Smooth muscle cell (in vitro differentiated cells): ENCODE results near the gene NKX2-2. TPM values are rescaled to one million over a fixed set of nuclear protein-coding genes. Genes with fewer than 3 reads are reported as not detected.

Source experiments
- DNase-seq: peaks from one replicate; lab custom pipeline; 2025; ENCODE audit not compliant: unreplicated experiment; lab: John Stamatoyannopoulos, UW
- H2AFZ ChIP-seq: fragments of 200-600 bp; sonication (generic); 2 replicates; pipeline ENCODE4 v1.6.0; 2016; ENCODE audit warnings: antibody characterized with exemption, low read depth, mild to moderate bottlenecking
- H3F3A ChIP-seq: fragments of 200-600 bp; sonication (generic); 2 replicates; pipeline ENCODE4 v1.6.0; 2017; ENCODE audit warnings: antibody characterized with exemption, low read depth
- H3K27ac ChIP-seq: fragments of 200-600 bp; sonication (generic); 2 replicates; pipeline ENCODE4 v1.5.1; 2016; ENCODE audit warnings: low read depth, mild to moderate bottlenecking
- H3K27me3 ChIP-seq: fragments of 200-600 bp; sonication (generic); 2 replicates; pipeline ENCODE4 v1.6.1; 2016; ENCODE audit warnings: low read depth, mild to moderate bottlenecking
- H3K36me3 ChIP-seq: fragments of 200-600 bp; sonication (generic); 2 replicates; pipeline ENCODE4 v1.5.1; 2016; ENCODE audit warnings: low read depth
- H3K4me1 ChIP-seq: fragments of 200-600 bp; sonication (generic); 2 replicates; pipeline ENCODE4 v1.5.1; 2016; ENCODE audit warnings: low read depth
- H3K4me2 ChIP-seq: fragments of 200-600 bp; sonication (generic); 2 replicates; pipeline ENCODE4 v1.6.0; 2016; ENCODE audit warnings: mild to moderate bottlenecking
- H3K4me3 ChIP-seq: fragments of 200-600 bp; sonication (generic); 2 replicates; pipeline ENCODE4 v1.5.1; 2016; ENCODE audit warnings: mild to moderate bottlenecking
- H3K79me2 ChIP-seq: fragments of 200-600 bp; sonication (generic); 2 replicates; pipeline ENCODE4 v1.6.0; 2016; ENCODE audit warnings: low read depth, mild to moderate bottlenecking
- H3K9ac ChIP-seq: fragments of 200-600 bp; sonication (generic); 2 replicates; pipeline ENCODE4 v1.6.0; 2016; ENCODE audit warnings: low read depth
- H3K9me3 ChIP-seq: fragments of 200-600 bp; sonication (generic); replicated peaks from 2 replicates; pipeline ENCODE4 v1.5.1; 2016; ENCODE audit warnings: low read depth
- H4K20me1 ChIP-seq: fragments of 200-600 bp; sonication (generic); 2 replicates; pipeline ENCODE4 v1.6.0; 2016; ENCODE audit warnings: low read depth
- CTCF ChIP-seq: fragments of 200-600 bp; sonication (generic); IDR thresholded peaks from 2 replicates; pipeline ENCODE4 v1.5.1; 2017; ENCODE audit warnings: borderline replicate concordance, mild to moderate bottlenecking, antibody characterized with exemption; ENCODE audit not compliant: insufficient read depth, poor library complexity, severe bottlenecking
- WGBS: methylation state at CpG from one replicate; pipeline ENCODE4 v1.1.7; 2016; ENCODE audit warnings: low lambda C conversion rate; 5-methylcytosine and 5-hydroxymethylcytosine counted together
- polyA plus RNA-seq: library from polyadenylated mRNA; unstranded; fragments of >200 nt; fragmentation: Nextera tagmentation; extraction: Ambion mirVana; gene quantifications from 2 replicates; pipeline ENCODE4 v1.2.1, GENCODE V29; 2016
- total RNA-seq: library from RNA; depleted of rRNA; stranded (reverse); fragments of >200 nt; gene quantifications from 2 replicates; pipeline ENCODE4 v1.2.3, GENCODE V29; 2014

Gene NKX2-2
- total and polyA plus RNA-seq, 2 experiments from 2014 or later, result not detected

- Histone ChIP-seq H3K9ac (no peak overlapping the region), H4K20me1 (no peaks in the 10 kb centered on the region), H3K36me3 (no peaks in the 10 kb centered on the region), H3K27me3 (peaks cover 82% of the 10 kb centered on the region), H3K79me2 (no peaks in the 10 kb centered on the region), H3F3A (no peaks in the 10 kb centered on the region), H3K4me2 (no peak overlapping the region), H3K9me3 (no peaks in the 10 kb centered on the region), H2AFZ (no peak overlapping the region), H3K4me3 (no peak overlapping the region), H3K27ac (no peak overlapping the region), H3K4me1 (no peaks in the 10 kb centered on the region)
- WGBS, result 71% methylated on average over 4 of the region's 4 CpGs
- DNase-seq, result no peak
- TF ChIP-seq CTCF, result no peak
Observed at GRCh38 chr20:21503345-21503744, 10.5 kb downstream of the NKX2-2 start.

- no peak overlapping the region for H3K4me3 ChIP-seq
- TF ChIP-seq CTCF, result no peak
- WGBS, result 95% methylated on average over 11 of the region's 11 CpGs
- H4K20me1 ChIP-seq, result no peaks in the 10 kb centered on the region
- H3K27ac ChIP-seq, result no peak overlapping the region
- no peaks in the 10 kb centered on the region for H3K79me2 ChIP-seq
- no peak overlapping the region for H3K4me2 ChIP-seq
- peaks cover 63% of the 10 kb centered on the region for H3K27me3 ChIP-seq
- no peaks in the 10 kb centered on the region for H3K9me3 ChIP-seq
- no peak overlapping the region for H2AFZ ChIP-seq
- no peak for DNase-seq
- no peaks in the 10 kb centered on the region for H3K36me3 ChIP-seq
- H3F3A ChIP-seq, result no peaks in the 10 kb centered on the region
- H3K4me1 ChIP-seq, result no peaks in the 10 kb centered on the region
- no peak overlapping the region for H3K9ac ChIP-seq
Observed at GRCh38 chr20:21501184-21501583, 12.7 kb downstream of the NKX2-2 start.

- no peak overlapping the region for H3K9ac ChIP-seq
- H3K9me3 ChIP-seq, result no peaks in the 10 kb centered on the region
- H3K36me3 ChIP-seq, result no peaks in the 10 kb centered on the region
- TF ChIP-seq CTCF, result no peak
- H3F3A ChIP-seq, result no peaks in the 10 kb centered on the region
- 88% methylated on average over 7 of the region's 7 CpGs for WGBS
- DNase-seq, result no peak
- H4K20me1 ChIP-seq, result no peaks in the 10 kb centered on the region
- no peak overlapping the region for H3K27ac ChIP-seq
- no peak overlapping the region for H2AFZ ChIP-seq
- H3K27me3 ChIP-seq, result peaks cover 57% of the 10 kb centered on the region
- no peaks in the 10 kb centered on the region for H3K79me2 ChIP-seq
- H3K4me3 ChIP-seq, result no peak overlapping the region
- H3K4me1 ChIP-seq, result no peaks in the 10 kb centered on the region
- H3K4me2 ChIP-seq, result no peak overlapping the region
Observed at GRCh38 chr20:21500599-21500998, 13.3 kb downstream of the NKX2-2 start.

GRCh38 chr20:21499641-21500040, 14.2 kb downstream of the NKX2-2 start:
- Histone ChIP-seq H3K4me3 (no peak overlapping the region), H3F3A (no peaks in the 10 kb centered on the region), H4K20me1 (no peaks in the 10 kb centered on the region), H3K4me2 (no peak overlapping the region), H3K36me3 (no peaks in the 10 kb centered on the region), H3K27ac (no peak overlapping the region), H3K9ac (no peak overlapping the region), H2AFZ (no peak overlapping the region), H3K9me3 (no peaks in the 10 kb centered on the region), H3K4me1 (no peaks in the 10 kb centered on the region), H3K79me2 (no peaks in the 10 kb centered on the region), H3K27me3 (peaks cover 47% of the 10 kb centered on the region)
- WGBS, result 65% methylated on average over 6 of the region's 7 CpGs
- DNase-seq, result no peak
- no peak for TF ChIP-seq CTCF
